SW480 (cell line): ENCODE results near the gene PRKN.

Experiments
- DNase-seq: peaks from one replicate; pipeline ENCODE4 v3.0.0-alpha.2; 2016; ENCODE audit warnings: low spot score

The PRKN gene

GRCh38 chr6:162615016-162615705, 112.4 kb downstream of the PRKN start:
- DNase-seq: no peak

- no peak for DNase-seq
Observed at GRCh38 chr6:162613310-162613709, 114.3 kb downstream of the PRKN start.

GRCh38 chr6:162612613-162613012, 115.0 kb downstream of the PRKN start:
- DNase-seq: no peak

- no peak for DNase-seq
Observed at GRCh38 chr6:162610351-162610750, 117.2 kb downstream of the PRKN start.

GRCh38 chr6:162605881-162606280, 121.7 kb downstream of the PRKN start:
- no peak for DNase-seq

- DNase-seq: no peak
Observed at GRCh38 chr6:162603231-162604015, 124.1 kb downstream of the PRKN start.

GRCh38 chr6:162602759-162603158, 124.8 kb downstream of the PRKN start:
- no peak for DNase-seq

- no peak for DNase-seq
Observed at GRCh38 chr6:162596676-162597075, 130.9 kb downstream of the PRKN start.

GRCh38 chr6:162591517-162591916, 136.0 kb downstream of the PRKN start:
- no peak for DNase-seq

GRCh38 chr6:162581988-162582780, 145.4 kb downstream of the PRKN start:
- no peak for DNase-seq

- DNase-seq: no peak
Observed at GRCh38 chr6:162580619-162581018, 146.9 kb downstream of the PRKN start.

- DNase-seq: no peak
Observed at GRCh38 chr6:162576016-162576415, 151.6 kb downstream of the PRKN start.

- no peak for DNase-seq
Observed at GRCh38 chr6:162572240-162572639, 155.3 kb downstream of the PRKN start.

GRCh38 chr6:162568266-162568665, 159.3 kb downstream of the PRKN start:
- no peak for DNase-seq

- DNase-seq: no peak
Observed at GRCh38 chr6:162562041-162562440, 165.5 kb downstream of the PRKN start.

GRCh38 chr6:162560891-162561290, 166.7 kb downstream of the PRKN start:
- no peak for DNase-seq

GRCh38 chr6:162554531-162554930, 173.0 kb downstream of the PRKN start:
- no peak for DNase-seq

GRCh38 chr6:162546905-162547304, 180.7 kb downstream of the PRKN start:
- DNase-seq: no peak

GRCh38 chr6:162543221-162543620, 184.3 kb downstream of the PRKN start:
- DNase-seq: no peak

GRCh38 chr6:162541019-162541601, 186.5 kb downstream of the PRKN start:
- no peak for DNase-seq

- DNase-seq: no peak
Observed at GRCh38 chr6:162539321-162539720, 188.2 kb downstream of the PRKN start.

GRCh38 chr6:162538643-162539064, 188.9 kb downstream of the PRKN start:
- DNase-seq: no peak
